Hypothalamus (tissue), 51 donors: Measurements from ENCODE around the gene FBP2.

Source experiments
- DNase-seq, 51 donors: peaks; one replicate each; lab custom pipeline; 2025; lab: John Stamatoyannopoulos, UW

Gene FBP2

GRCh38 chr9:94593459-94594345 lies at the start of gene FBP2:
Gene FBP2 (minus strand): TSS chr9:94593824. CDS start chr9:94593726, 98 bp downstream.
- no peak for DNase-seq

GRCh38 chr9:94643176-94643575 lies 49.6 kb upstream of the FBP2 start:
- no peak for DNase-seq

- no peak for DNase-seq
Measured at GRCh38 chr9:94642501-94642900, 48.9 kb upstream of the FBP2 start.

DNA sequence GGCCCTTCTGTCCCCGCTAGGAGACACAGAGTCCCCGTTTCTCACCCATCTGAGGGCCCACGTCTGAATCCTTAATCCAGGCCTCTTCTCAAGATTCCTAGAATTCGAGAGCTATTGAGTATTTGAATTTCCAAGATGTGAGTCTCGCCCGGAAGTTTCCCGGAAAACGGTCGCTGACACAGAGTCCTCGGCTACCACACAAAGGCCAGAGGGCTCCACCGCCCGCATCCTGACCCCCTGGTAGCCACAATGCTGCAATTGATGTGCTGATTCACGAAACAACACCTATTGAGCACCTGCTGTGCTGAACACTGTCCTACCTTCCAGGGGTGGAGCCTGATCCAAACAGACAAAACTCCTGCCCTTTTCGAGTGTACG lies 46.4 kb upstream of the FBP2 start:
- no peak for DNase-seq

- peak in 7 of 51 donors; percentile 5 to 22 (median 12) for DNase-seq
Measured at GRCh38 chr9:94639061-94639998, 45.7 kb upstream of the FBP2 start, which contains the start of gene FBP1. Gene FBP1 (minus strand): TSS chr9:94639518. CDS start chr9:94639310, 208 bp downstream.

DNA sequence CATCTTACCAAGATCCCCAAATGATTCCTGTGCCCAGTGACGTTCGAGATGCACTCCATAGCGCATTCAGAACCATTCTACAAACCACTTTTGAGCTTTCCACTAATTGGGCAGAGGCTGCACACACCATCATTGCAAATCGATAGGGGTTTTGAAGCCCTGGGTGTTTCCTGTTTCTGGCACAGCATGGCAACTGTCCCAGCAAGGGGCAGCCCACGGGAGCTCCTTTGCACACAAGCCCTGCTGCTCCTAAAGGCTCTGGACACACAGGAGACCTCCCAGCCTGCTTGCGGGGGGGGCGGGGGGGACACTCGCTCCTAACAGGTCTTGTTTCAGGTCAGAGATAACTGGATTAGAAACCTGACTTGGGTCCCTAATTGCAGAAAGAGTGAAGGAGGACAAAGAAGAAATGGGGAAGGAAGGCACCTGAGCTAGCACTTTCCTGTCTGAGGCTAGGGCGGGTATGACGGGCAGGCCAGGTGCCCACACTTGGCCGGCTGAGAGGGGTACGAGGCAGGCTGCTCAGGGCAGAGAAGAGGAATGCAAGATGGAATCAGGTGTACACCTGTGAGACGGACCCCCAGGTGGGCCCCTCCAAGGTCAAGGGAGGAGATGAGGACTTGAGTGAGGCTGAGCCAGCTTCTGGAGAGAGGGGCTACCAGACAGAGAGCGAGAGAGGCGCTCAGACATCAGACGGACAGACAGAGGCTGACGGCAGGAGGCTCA lies 44.9 kb upstream of the FBP2 start:
- no peak for DNase-seq

DNA sequence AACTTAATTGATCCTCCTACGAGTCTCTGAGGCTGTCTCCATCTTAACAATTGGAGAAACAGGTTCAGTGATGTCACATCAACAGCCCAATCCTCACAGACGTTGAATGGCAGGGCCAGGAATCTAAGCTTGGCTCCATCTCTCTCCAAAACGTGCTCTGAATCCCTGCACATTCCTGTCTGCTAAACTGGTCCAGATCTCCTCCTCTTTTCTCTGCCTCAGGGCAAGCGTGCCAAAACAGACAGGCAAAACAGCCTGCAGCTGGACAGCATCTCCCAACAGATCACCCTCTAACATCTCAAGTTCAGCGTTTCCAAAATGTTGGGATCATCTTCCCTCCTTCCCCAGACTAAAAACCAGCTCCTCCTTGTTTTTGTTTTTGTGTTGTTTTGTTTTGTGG lies 39.1 kb upstream of the FBP2 start:
- no peak for DNase-seq

- no peak for DNase-seq
Measured at GRCh38 chr9:94631599-94631998, 38.0 kb upstream of the FBP2 start.

DNA sequence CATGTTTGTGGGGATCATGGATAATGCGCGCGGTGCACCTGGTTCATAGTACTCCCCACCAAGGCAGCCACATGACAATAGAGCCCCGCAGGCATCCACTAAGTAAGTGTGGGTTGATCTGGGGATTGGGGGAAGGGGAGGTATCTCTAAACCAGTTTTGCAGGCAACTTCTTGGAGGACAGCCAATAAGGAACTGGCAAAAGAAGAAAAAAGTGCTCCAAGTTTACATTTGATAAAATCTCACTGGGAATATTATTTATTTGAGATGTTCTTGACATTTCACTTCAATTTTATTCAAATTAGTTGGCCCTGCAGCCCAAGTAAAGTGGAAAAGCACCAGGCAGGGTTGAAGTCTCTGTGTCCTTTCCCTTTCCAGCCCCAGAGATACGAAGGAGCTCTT lies 37.2 kb upstream of the FBP2 start:
- DNase-seq = no peak

DNA sequence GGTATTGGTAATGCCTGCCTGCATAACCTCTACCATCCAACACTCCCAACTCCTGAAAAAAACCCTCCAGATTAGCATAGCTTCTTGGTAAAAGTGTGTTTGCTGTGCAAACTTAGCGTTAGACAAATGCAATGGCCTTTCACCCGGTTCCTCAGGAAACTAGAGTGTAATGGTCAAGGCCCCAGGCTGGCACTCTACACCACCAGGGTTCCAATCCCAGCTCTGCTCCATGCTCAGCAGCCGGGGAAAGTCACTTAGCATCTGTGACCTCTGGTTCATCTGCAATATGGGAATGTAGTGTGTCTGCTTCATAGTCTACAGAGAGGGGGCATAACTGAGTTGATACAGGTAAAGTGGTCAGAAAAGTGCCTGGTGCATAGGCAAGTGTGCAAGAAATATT lies 36.7 kb upstream of the FBP2 start:
- DNase-seq = no peak

- DNase-seq = no peak
Measured at GRCh38 chr9:94627287-94627686, 33.7 kb upstream of the FBP2 start.

- no peak for DNase-seq
Measured at GRCh38 chr9:94625835-94626234, 32.2 kb upstream of the FBP2 start.

DNA sequence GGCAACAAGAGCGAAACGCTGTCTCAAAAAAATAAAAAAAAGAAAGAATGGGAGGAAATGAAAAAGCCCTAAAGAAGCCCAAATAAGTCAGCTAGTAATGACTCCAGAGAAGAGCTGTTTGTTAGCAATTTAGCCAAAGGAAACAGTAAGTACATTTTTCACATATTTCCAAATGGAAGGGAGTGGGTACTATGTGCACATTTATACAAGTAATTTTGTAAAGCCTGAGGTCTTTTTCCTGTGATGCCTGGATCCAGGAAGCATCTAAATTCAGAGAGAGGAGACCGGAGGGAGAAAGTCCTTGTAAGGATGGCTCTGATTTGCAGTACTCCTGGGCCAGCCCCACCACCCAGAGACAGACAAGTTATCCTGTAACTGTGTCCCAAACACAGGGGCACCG lies 31.0 kb upstream of the FBP2 start:
- no peak for DNase-seq

DNA sequence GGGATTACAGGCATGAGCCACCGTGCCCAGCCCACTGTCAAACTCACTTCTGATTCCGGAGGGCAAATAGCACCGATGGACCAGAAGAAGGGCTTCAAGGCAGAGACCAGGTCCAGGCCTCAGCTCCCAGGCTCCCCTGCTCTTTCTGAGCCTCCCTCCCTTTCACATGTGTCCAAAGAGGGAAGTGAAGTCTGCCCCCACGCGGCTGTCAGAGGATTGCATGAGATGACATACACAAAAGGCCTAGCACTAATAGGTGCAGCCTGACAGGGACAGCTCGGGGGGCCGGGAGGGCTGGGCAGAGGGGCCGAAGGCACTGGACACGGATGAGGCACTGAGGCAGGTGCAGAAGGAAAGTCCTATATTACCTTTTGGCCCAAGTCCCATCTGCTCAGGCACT lies 29.6 kb upstream of the FBP2 start:
- peak in 1 of 51 donors; percentile 6 for DNase-seq

- no peak for DNase-seq
Measured at GRCh38 chr9:94622087-94622800, 28.6 kb upstream of the FBP2 start.

- no peak for DNase-seq
Measured at GRCh38 chr9:94619026-94619425, 25.4 kb upstream of the FBP2 start.

- no peak for DNase-seq
Measured at GRCh38 chr9:94613003-94613402, 19.4 kb upstream of the FBP2 start.

DNA sequence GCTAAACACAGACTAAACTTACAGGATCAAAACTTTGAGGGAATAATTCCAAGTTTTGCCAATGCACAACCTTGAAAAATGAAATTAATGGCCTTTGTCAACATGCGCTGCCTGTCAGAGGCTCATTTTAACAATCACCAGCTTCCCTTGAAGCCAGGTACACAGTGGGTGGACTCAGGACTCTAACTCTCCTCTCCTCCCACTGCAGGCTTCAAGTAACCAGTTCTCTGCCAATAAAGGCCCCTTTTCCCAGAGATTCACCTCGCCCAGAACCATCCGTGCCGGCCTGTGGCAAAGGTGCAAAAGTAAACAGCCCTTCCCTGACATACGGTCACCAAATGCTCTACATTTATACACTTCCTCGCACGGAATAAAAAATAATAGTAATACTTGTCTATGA lies 18.4 kb upstream of the FBP2 start:
- DNase-seq = no peak

DNA sequence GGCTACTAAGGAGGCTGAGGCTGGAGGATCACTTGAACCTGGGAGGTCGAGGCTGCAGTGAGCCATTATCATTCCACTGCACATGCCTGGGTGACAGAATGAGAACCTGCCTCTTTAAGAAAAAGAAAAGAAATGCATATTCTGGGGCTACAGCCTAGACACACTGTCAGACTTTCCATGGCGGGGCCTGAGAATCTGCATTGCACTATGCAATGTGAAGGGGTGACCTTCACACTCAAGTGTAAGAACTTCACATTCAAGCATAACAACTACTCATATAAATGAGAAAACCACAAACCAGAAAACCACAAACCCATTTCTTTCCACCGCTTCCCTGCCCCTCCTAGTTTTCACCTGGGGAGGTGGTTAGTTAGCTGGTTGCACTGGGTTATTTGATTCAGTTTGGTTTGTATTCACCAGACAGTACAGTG lies 18.0 kb upstream of the FBP2 start:
- DNase-seq = no peak

DNA sequence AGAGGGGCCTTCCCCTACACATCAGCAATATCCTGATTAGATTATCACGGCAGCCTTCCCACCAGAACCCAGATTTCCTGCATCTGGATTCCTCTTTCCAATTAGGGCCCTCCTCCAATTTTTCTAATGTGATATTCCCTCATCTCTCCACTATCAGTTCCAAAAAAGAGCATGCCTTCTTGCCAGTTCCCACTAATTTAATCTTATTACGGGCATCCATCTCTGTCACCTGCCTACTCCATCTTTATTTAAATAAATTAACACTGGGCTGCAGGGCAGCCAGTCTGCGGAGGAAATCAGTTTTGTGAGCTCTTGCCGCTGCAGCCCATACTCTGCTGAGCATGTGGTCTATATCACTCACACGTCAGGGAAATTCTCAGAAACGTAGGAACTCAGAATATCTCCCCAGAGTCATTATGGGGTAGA lies 16.6 kb upstream of the FBP2 start:
- no peak for DNase-seq
